ENCODE measurements around the gene ABL1.

Gene ABL1

DNA sequence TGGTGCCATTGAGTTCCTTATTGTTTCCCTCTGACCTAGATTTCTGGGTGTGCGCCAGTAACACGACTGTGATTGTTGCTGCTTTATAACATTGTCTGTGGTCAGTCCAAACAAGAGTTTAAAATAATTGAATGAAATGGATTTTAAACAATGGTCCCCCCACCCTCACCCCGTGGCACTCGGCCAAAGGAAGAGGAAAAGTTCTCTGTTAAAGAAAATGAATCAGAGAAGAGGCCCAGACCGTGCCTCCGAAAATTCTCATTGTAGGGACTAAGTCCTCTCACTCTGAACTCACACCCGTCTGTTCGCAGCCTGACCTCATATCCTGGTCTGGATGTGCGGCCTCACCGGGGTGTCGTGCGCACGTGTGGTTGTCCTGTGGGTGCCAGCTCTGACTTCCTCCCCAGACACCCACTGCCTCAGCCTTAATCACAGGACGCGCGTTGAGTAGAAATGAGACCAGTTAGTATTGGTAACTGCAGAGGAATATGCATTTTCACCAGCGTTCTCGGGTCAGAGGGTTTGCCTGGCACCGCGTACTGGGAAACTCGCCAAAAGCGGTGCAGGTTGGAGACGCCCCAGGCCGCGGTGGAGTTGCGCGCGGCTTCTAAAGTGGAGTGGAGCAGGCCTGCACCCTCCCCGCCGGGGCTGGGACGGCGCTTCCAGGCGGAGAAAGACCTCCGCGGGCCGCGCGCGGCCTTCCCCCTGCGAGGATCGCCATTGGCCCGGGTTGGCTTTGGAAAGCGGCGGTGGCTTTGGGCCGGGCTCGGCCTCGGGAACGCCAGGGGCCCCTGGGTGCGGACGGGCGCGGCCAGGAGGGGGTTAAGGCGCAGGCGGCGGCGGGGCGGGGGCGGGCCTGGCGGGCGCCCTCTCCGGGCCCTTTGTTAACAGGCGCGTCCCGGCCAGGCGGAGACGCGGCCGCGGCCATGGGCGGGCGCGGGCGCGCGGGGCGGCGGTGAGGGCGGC is at the start of gene ABL1:
ABL1 (plus strand) TSS at position 884 of the 966 bp plus-strand sequence. CDS start 193 bp downstream, outside the sequence.
- ChIA-PET POLR2A (interaction anchor here (0.6 to 2.2 kb wide), 4 partner anchors 10 to 54 kb away, joined by 3 to 7 read pairs (median 4); no protein-coding TSS in a partner anchor), CTCF (interaction anchor here (1.4 kb wide), 1 partner anchor 23 kb away, joined by 3 read pairs; no protein-coding TSS in a partner anchor)
- TF ChIP-seq FOXM1 (IDR thresholded peaks at IDR 0.05; ENCODE audit: borderline replicate concordance): no peak
- no peak for TF ChIP-seq ELF4 (IDR thresholded peaks at IDR 0.05)
- peak; percentile 50 for TF ChIP-seq L3MBTL2 (conservative IDR thresholded peaks at IDR 0.05)
- no peak for TF ChIP-seq ARNT (IDR thresholded peaks at IDR 0.05)
- peak; percentile 65 for DNase-seq (ENCODE audit: extremely low spot score)

DNA sequence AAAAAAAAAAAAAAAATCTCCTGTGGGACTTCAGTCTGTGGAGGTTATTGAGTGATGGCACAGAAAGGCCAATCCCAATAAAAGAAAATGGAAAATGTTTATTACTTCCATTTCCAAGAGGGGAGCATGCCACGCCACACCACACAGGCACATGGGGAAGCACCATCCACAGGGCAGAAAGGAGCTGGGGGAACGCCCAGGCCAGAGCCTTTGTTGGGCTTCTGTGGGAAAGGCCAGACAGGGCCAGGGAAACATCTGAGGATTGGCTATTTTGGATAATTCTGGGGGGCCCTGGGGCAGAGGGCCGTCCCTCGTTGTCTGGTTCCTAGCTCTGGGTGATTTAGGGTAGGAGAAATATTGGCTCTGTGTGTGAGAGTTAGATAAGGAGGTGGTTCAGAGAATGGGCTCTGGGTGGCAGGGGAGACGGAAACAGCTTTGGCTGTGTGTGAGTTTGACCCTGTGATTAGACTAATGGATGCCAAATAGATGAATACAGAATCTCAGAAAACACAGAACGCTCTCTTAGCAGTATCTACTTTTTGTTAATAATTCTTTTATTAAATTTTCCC is 49.0 kb upstream of the ABL1 start:
- no peak for DNase-seq (ENCODE audit: extremely low spot score)
- TF ChIP-seq CTBP1 (IDR thresholded peaks at IDR 0.05; ENCODE audit: borderline replicate concordance) (no peak), TARDBP (IDR thresholded peaks at IDR 0.05) (no peak), BHLHE40 (IDR thresholded peaks at IDR 0.05; ENCODE audit: borderline replicate concordance) (no peak), L3MBTL2 (conservative IDR thresholded peaks at IDR 0.05) (no peak), HDGF (IDR thresholded peaks at IDR 0.05; ENCODE audit: borderline replicate concordance) (no peak), FOXK2 (IDR thresholded peaks at IDR 0.05) (no peak), SP1 (IDR thresholded peaks at IDR 0.05) (no peak), ZNF384 (IDR thresholded peaks at IDR 0.05) (no peak)
- CTCF ChIA-PET: interaction anchor here (0.6 kb wide), 1 partner anchor 206 kb away, joined by 3 read pairs; no protein-coding TSS in a partner anchor
- POLR2A ChIA-PET: interaction anchor here (1.4 kb wide), 1 partner anchor 8 kb away, joined by 3 read pairs; no protein-coding TSS in a partner anchor

- POLR2A ChIA-PET: interaction anchor here (1.4 kb wide), 1 partner anchor 8 kb away, joined by 3 read pairs; no protein-coding TSS in a partner anchor
- CTCF ChIA-PET: no interaction called here
- no peak for TF ChIP-seq FOXA1 (IDR thresholded peaks at IDR 0.05)
- no peak for TF ChIP-seq ARNT (IDR thresholded peaks at IDR 0.05)
- TF ChIP-seq ZNF384 (IDR thresholded peaks at IDR 0.05): no peak
- no peak for TF ChIP-seq TARDBP (IDR thresholded peaks at IDR 0.05)
- no peak for TF ChIP-seq FOXK2 (IDR thresholded peaks at IDR 0.05)
- TF ChIP-seq SUZ12 (IDR thresholded peaks at IDR 0.05): no peak
- TF ChIP-seq L3MBTL2 (conservative IDR thresholded peaks at IDR 0.05): no peak
- no peak for TF ChIP-seq PKNOX1 (IDR thresholded peaks at IDR 0.05)
- no peak for TF ChIP-seq HDGF (IDR thresholded peaks at IDR 0.05; ENCODE audit: borderline replicate concordance)
- TF ChIP-seq FOXM1 (IDR thresholded peaks at IDR 0.05; ENCODE audit: borderline replicate concordance): no peak
- no peak for TF ChIP-seq ELF4 (IDR thresholded peaks at IDR 0.05)
- TF ChIP-seq SP1 (IDR thresholded peaks at IDR 0.05): no peak
- DNase-seq (ENCODE audit: extremely low spot score): no peak
Observed at GRCh38 chr9:130786526-130786925, 48.5 kb upstream of the ABL1 start.

GRCh38 chr9:130789747-130790672 is 45.0 kb upstream of the ABL1 start:
- no peak for DNase-seq (ENCODE audit: extremely low spot score)
- TF ChIP-seq SP1 (IDR thresholded peaks at IDR 0.05) (no peak), HDGF (IDR thresholded peaks at IDR 0.05; ENCODE audit: borderline replicate concordance) (no peak), TARDBP (IDR thresholded peaks at IDR 0.05) (no peak), ZNF384 (IDR thresholded peaks at IDR 0.05) (no peak), FOXM1 (IDR thresholded peaks at IDR 0.05; ENCODE audit: borderline replicate concordance) (no peak), FOXK2 (IDR thresholded peaks at IDR 0.05) (no peak), NFRKB (IDR thresholded peaks at IDR 0.05) (no peak), FOXA1 (IDR thresholded peaks at IDR 0.05) (no peak), PKNOX1 (IDR thresholded peaks at IDR 0.05) (no peak), ARNT (IDR thresholded peaks at IDR 0.05) (no peak), LEF1 (IDR thresholded peaks at IDR 0.05; ENCODE audit: borderline replicate concordance) (no peak), CTBP1 (IDR thresholded peaks at IDR 0.05; ENCODE audit: borderline replicate concordance) (no peak), BHLHE40 (IDR thresholded peaks at IDR 0.05; ENCODE audit: borderline replicate concordance) (no peak), L3MBTL2 (conservative IDR thresholded peaks at IDR 0.05) (no peak), ELF4 (IDR thresholded peaks at IDR 0.05) (no peak), SUZ12 (IDR thresholded peaks at IDR 0.05) (no peak)
- ChIA-PET POLR2A (no interaction called here), CTCF (no interaction called here)

DNA sequence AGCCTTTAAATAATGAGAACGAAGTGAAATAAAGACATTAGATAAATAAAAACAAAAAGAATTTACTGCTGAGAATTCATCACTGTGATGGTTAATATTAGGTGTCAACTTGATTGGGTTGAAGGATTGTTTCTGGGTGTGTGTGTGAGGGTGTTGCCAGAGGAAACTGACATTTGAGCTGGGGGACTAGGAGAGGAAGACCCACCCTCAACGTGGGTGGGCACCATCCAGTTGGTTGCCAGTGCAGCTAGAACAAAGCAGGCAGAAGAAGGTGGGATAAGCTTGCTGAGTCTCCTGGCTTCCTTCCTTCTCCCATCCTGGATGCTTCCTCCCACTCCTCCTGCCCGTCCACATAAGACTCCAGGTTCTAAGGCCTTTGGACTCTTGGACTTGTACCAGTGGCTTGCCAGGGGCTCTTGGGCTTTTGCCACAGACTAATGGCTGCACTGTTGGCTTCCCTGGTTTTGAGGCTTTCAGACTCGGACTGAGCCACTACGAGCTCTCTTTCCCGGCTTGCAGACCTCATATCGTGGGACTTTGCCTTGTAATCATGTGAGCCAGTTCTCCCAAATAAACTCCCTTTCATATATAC is 43.7 kb upstream of the ABL1 start:
- DNase-seq (ENCODE audit: extremely low spot score): no peak
- TF ChIP-seq PKNOX1 (IDR thresholded peaks at IDR 0.05) (no peak), LEF1 (IDR thresholded peaks at IDR 0.05; ENCODE audit: borderline replicate concordance) (no peak)
- ChIA-PET CTCF (interaction anchor here (1.0 kb wide), 1 partner anchor 39 kb away, joined by 3 read pairs; no protein-coding TSS in a partner anchor), POLR2A (no interaction called here)
